ENCODE measurements around the gene PRKCE. TPM values are rescaled to one million over a fixed set of nuclear protein-coding genes. Genes with fewer than 3 reads are reported as not detected.

Gene PRKCE
- total RNA-seq, 2 donors from 2014 or later, result 5.8 to 18.1 TPM

DNA sequence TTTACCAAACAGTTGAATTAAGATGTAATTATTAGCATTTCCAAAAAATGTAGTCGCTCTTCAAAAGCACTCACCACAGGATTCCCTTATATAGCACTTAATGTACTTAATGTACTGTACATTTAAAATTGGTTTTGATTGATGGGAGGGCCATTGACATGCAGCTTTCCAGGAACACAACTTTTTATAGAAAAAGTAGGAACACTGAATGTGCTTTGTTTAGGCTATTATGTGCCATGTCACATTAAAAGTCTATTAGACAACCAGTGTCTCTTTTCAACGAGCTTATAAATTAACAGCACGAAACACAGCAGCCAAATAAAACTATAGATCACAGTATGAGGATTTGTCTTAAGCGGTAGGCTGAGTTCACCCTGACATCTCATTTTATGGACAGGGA lies 301.1 kb downstream of the PRKCE start:
- no peak overlapping the region for H3K4me3 ChIP-seq
- no peaks in the 10 kb centered on the region for H3K4me1 ChIP-seq (ENCODE audit: control insufficient read depth in 1 of 2, low read depth in 2 of 2)
- no peaks in the 10 kb centered on the region for H3K9me3 ChIP-seq
- DNase-seq (ENCODE audit: low spot score), result no peak
- no peak for ATAC-seq (ENCODE audit: insufficient number of reproducible peaks, low FRiP score, low read depth)
- TF ChIP-seq, protein P1, sequence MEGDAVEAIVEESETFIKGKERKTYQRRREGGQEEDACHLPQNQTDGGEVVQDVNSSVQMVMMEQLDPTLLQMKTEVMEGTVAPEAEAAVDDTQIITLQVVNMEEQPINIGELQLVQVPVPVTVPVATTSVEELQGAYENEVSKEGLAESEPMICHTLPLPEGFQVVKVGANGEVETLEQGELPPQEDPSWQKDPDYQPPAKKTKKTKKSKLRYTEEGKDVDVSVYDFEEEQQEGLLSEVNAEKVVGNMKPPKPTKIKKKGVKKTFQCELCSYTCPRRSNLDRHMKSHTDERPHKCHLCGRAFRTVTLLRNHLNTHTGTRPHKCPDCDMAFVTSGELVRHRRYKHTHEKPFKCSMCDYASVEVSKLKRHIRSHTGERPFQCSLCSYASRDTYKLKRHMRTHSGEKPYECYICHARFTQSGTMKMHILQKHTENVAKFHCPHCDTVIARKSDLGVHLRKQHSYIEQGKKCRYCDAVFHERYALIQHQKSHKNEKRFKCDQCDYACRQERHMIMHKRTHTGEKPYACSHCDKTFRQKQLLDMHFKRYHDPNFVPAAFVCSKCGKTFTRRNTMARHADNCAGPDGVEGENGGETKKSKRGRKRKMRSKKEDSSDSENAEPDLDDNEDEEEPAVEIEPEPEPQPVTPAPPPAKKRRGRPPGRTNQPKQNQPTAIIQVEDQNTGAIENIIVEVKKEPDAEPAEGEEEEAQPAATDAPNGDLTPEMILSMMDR (IDR thresholded peaks at IDR 0.05), result no peak
- H3K27me3 ChIP-seq (replicated peaks; ENCODE audit: insufficient read depth), result no peaks in the 10 kb centered on the region
- no peak overlapping the region for H3K27ac ChIP-seq
- H3K36me3 ChIP-seq, result no peaks in the 10 kb centered on the region

- Histone ChIP-seq H3K9me3 (no peaks in the 10 kb centered on the region), H3K36me3 (no peaks in the 10 kb centered on the region), H3K27me3 (replicated peaks; ENCODE audit: insufficient read depth) (no peaks in the 10 kb centered on the region), H3K4me1 (ENCODE audit: control insufficient read depth in 1 of 2, low read depth in 2 of 2) (no peaks in the 10 kb centered on the region), H3K27ac (no peak overlapping the region), H3K4me3 (no peak overlapping the region)
- ATAC-seq (ENCODE audit: insufficient number of reproducible peaks, low FRiP score, low read depth) (no peak), DNase-seq (ENCODE audit: low spot score) (no peak)
- TF ChIP-seq, protein P1 (IDR thresholded peaks at IDR 0.05), result no peak
These were observed 302.0 kb downstream of the PRKCE start for GRCh38 chr2:45953376-45954027.

- no peak overlapping the region for H3K4me3 ChIP-seq
- H3K4me1 ChIP-seq (ENCODE audit: control insufficient read depth in 1 of 2, low read depth in 2 of 2), result no peaks in the 10 kb centered on the region
- DNase-seq (ENCODE audit: low spot score), result no peak
- H3K9me3 ChIP-seq, result no peaks in the 10 kb centered on the region
- H3K27ac ChIP-seq, result no peak overlapping the region
- no peak for ATAC-seq (ENCODE audit: insufficient number of reproducible peaks, low FRiP score, low read depth)
- H3K27me3 ChIP-seq (replicated peaks; ENCODE audit: insufficient read depth), result no peaks in the 10 kb centered on the region
- TF ChIP-seq, protein P1 (IDR thresholded peaks at IDR 0.05), result no peak
- H3K36me3 ChIP-seq, result no peaks in the 10 kb centered on the region
These were observed 302.9 kb downstream of the PRKCE start for GRCh38 chr2:45954233-45954850.

- no peak overlapping the region for H3K4me3 ChIP-seq
- peaks cover 9 to 23% of the 10 kb centered on the region in 2 donors for H3K4me1 ChIP-seq (ENCODE audit: control insufficient read depth in 1 of 2, low read depth in 2 of 2)
- H3K36me3 ChIP-seq, result no peaks in the 10 kb centered on the region
- no peak overlapping the region for H3K27ac ChIP-seq
- no peak for DNase-seq (ENCODE audit: low spot score)
- ATAC-seq (ENCODE audit: insufficient number of reproducible peaks, low FRiP score, low read depth), result no peak
- H3K27me3 ChIP-seq (replicated peaks; ENCODE audit: insufficient read depth), result no peaks in the 10 kb centered on the region
- TF ChIP-seq, protein P1 (IDR thresholded peaks at IDR 0.05), result no peak
- no peaks in the 10 kb centered on the region for H3K9me3 ChIP-seq
These were observed 306.2 kb downstream of the PRKCE start for GRCh38 chr2:45957533-45958227.
